Skeletal muscle cell (primary cell): ENCODE results near the gene ITCH.
"Not testable (repeated sequence)": the region's sequence is repeated elsewhere in the genome, so short reads cannot be mapped to it uniquely, and the experiment has no call there.

Source experiments
- DNase-seq: peaks from one replicate; pipeline ENCODE4 v3.0.0-alpha.2; 2010; ENCODE audit warnings: low read depth
- H3K4me3 ChIP-seq: 2 replicates; pipeline ENCODE4 v1.5.1; 2011; ENCODE audit warnings: low read depth, mild to moderate bottlenecking, control low read depth, low read length, moderate library complexity

ITCH gene

GRCh38 chr20:34341199-34341598, 21.9 kb upstream of the ITCH start:
- DNase-seq, H3K4me3 ChIP-seq: not testable (repeated sequence)

- no peak overlapping the region for H3K4me3 ChIP-seq
- no peak for DNase-seq
Measured at GRCh38 chr20:34343458-34344211, 19.4 kb upstream of the ITCH start.

- no peak overlapping the region for H3K4me3 ChIP-seq
- DNase-seq = no peak
Measured at GRCh38 chr20:34344238-34344637, 18.8 kb upstream of the ITCH start.

DNA sequence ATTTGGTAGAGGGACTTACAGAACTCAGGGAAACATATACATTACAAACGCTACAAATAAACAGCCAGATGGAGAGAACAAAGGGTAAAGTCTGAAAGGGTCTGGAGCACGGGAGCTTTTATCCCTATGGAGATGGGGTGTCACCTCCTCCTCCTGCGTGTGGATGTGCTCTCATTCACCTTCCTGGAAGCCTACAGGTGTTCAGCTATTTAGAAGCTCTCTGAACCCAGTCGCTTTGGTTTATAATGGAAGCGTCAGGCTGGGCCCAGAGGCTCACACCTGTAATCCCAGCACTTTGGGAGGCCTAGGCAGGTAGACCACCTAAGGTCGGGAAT, 17.7 kb upstream of the ITCH start:
- H3K4me3 ChIP-seq = no peak overlapping the region
- no peak for DNase-seq

GRCh38 chr20:34345839-34346532, 17.1 kb upstream of the ITCH start:
- H3K4me3 ChIP-seq = not testable (repeated sequence)

DNA sequence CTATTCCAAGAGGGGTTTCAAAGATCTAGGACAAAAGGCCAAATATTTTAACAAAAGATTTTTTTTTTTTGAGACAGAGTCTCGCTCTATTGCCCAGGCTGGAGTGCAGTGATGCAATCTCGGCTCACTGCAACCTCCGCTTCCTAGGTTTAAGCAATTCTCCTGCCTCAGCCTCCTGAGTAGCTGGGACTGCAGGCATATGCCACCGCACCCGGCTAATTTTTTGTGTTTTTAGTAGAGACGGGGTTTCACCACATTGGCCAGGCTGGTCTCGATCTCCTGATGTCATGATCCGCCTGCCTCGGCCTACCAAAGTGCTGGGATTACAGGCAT, 16.6 kb upstream of the ITCH start:
- DNase-seq = not testable (repeated sequence)

More at GRCh38 chr20:34345839-34346532, 17.1 kb upstream of the ITCH start:
- DNase-seq = not testable (repeated sequence)

GRCh38 chr20:34347571-34347970, 15.5 kb upstream of the ITCH start:
- DNase-seq = no peak
- H3K4me3 ChIP-seq = no peak overlapping the region

More for the DNA sequence above, 16.6 kb upstream of the ITCH start:
- H3K4me3 ChIP-seq = not testable (repeated sequence)

DNA sequence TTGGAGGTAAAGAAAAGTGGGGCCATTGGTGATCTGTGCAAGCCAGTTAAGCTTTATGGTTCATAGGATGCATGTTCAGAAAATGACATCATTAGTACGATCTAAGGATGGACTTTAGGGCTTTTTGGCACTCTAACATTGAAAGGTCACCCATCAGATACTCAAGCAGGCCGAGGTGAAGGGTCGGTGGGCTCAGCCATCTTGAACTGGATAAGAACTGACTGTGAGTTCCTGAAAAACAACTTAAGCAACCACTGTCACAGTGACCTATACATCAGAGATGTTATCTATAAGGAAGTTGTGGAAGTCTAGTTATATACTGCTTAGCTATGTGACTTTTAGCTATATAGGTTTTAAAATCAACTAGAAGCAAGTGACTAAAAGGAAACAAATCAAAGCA, 13.0 kb upstream of the ITCH start:
- no peak for DNase-seq

GRCh38 chr20:34353467-34353866, 9.6 kb upstream of the ITCH start:
- not testable (repeated sequence) for DNase-seq, H3K4me3 ChIP-seq

More for the DNA sequence above, 13.0 kb upstream of the ITCH start:
- no peak overlapping the region for H3K4me3 ChIP-seq

GRCh38 chr20:34355427-34355826, 7.6 kb upstream of the ITCH start:
- no peak overlapping the region for H3K4me3 ChIP-seq
- DNase-seq = no peak

DNA sequence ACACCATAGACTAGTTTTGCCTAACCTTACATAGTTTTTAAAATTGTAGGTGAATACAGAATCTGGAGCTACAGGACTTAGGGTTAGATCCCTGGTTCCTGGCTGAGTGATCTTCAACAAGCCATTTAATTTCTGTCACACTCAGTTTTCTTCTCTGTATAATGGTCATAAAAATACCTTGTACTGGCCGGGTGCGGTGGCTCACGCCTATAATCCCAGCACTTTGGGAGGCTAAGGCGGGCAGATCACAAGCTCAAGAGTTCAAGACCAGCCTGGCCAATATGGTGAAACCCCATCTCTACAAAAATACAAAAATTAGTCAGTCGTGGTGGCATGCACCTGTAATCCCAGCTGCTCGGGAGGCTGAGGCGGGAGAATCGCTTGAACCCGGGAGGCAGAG, 3.3 kb upstream of the ITCH start:
- not testable (repeated sequence) for H3K4me3 ChIP-seq, DNase-seq

- DNase-seq = no peak
- peak overlapping the region; percentile 90 for H3K4me3 ChIP-seq
Measured at GRCh38 chr20:34362502-34363061, 491 bp upstream of the ITCH start.

GRCh38 chr20:34363465-34364222, 571 bp downstream of the ITCH start:
- DNase-seq = no peak
- H3K4me3 ChIP-seq = peak overlapping the region; percentile 90

DNA sequence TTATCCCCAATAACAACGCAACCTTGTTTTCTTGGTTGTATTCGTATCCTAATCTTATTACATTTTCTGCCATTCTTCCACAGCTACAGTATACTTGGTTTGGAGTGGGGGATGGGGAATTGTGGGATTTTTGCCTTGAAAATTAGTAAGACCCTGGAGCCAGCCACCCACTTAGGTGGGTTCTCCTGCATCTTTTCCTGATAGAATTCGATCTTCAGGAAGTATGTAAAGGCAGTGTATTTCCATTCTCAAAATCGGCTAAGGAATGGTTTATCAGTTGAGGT, 1.1 kb downstream of the ITCH start:
- DNase-seq = no peak
- peak overlapping the region; percentile 90 for H3K4me3 ChIP-seq

DNA sequence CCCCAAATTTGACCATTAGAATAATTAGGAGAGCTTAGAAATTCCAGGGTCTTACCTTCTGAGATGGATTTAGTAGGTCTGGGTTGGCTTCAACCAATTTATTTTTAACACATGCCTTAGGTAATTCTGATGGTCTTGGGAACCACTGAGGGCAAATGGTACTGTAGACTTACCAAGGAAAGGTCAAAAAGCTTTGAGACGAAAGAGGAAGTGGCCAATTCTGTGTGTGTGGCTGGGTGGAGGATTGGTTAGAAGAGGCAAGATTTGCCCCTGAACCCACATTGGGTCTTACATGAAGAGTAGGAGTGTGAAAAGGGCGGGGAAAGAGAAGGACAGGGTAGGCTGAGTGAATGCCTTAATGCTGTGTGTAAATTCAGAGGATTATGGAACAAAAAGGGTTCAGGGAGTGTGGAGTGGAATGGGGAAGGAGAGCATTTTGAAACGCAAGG, 2.7 kb downstream of the ITCH start:
- no peak overlapping the region for H3K4me3 ChIP-seq
- no peak for DNase-seq

- no peak overlapping the region for H3K4me3 ChIP-seq
- no peak for DNase-seq
Measured at GRCh38 chr20:34367155-34367554, 4.1 kb downstream of the ITCH start.

GRCh38 chr20:34367911-34368310, 4.8 kb downstream of the ITCH start:
- not testable (repeated sequence) for DNase-seq, H3K4me3 ChIP-seq

- H3K4me3 ChIP-seq = no peak overlapping the region
Measured at GRCh38 chr20:34368547-34368946, 5.5 kb downstream of the ITCH start.

GRCh38 chr20:34369265-34369664, 6.2 kb downstream of the ITCH start:
- H3K4me3 ChIP-seq = no peak overlapping the region
- DNase-seq = no peak

More at GRCh38 chr20:34368547-34368946, 5.5 kb downstream of the ITCH start:
- no peak for DNase-seq

DNA sequence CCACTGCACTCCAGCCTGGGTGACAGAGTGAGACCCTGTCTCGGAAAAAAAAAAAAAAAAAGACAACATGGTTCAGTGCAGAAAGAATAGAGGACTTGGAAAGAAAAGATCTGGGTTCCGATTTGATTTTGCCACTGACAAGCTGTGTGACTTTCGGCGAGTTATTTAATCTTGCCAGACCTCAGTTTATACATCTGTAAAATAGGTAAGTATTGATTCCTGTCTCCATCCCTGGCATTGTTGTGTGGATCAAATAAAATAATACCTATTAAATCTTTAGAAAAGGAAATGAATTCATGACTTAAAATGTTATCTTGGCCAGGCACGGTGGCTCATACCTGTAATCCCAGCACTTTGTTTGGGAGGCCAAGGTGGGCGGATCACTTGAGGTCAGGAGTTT, 7.0 kb downstream of the ITCH start:
- DNase-seq = no peak
- H3K4me3 ChIP-seq = no peak overlapping the region
